Measurements from ENCODE around the gene SEMA3B. TPM values are rescaled to one million over a fixed set of nuclear protein-coding genes. Genes with fewer than 3 reads are reported as not detected.
A peak's percentile ranks its signal among the peaks of the same experiment; 100 is the strongest.
"Not testable (repeated sequence)": the region's sequence is repeated elsewhere in the genome, so short reads cannot be mapped to it uniquely, and the experiment has no call there.

The SEMA3B gene
- polyA plus RNA-seq, 3 donors from 2014 or later: not detected

- Mint-ChIP-seq H3K27me3 (ENCODE audit: low read depth in 3 of 3) (peaks cover 2 to 6% (median 5%) of the 10 kb centered on the region in 3 donors), H3K27ac (no peak overlapping the region), H3K4me1 (peaks cover 0 to 1% of the 10 kb centered on the region in 2 donors), H3K4me3 (no peak overlapping the region), H3K9me3 (no peaks in the 10 kb centered on the region), H3K36me3 (no peaks in the 10 kb centered on the region)
- no peak for DNase-seq
Observed at GRCh38 chr3:50264964-50265485, 3.9 kb upstream of the SEMA3B start.

GRCh38 chr3:50265571-50265970 lies 3.4 kb upstream of the SEMA3B start:
- Mint-ChIP-seq H3K27ac (peak overlapping the region in 1 of 6 donors; percentile 33), H3K9me3 (no peaks in the 10 kb centered on the region), H3K4me3 (no peak overlapping the region), H3K4me1 (peaks cover 0 to 1% of the 10 kb centered on the region in 2 donors), H3K27me3 (ENCODE audit: low read depth in 3 of 3) (peaks cover 2 to 6% (median 5%) of the 10 kb centered on the region in 3 donors), H3K36me3 (no peaks in the 10 kb centered on the region)
- DNase-seq: no peak

GRCh38 chr3:50266017-50266416 lies 2.9 kb upstream of the SEMA3B start:
- peaks cover 2 to 6% (median 5%) of the 10 kb centered on the region in 3 donors for H3K27me3 Mint-ChIP-seq (ENCODE audit: low read depth in 3 of 3)
- DNase-seq: no peak
- no peaks in the 10 kb centered on the region for H3K9me3 Mint-ChIP-seq
- H3K27ac Mint-ChIP-seq: peak overlapping the region in 1 of 6 donors; percentile 33
- no peaks in the 10 kb centered on the region for H3K36me3 Mint-ChIP-seq
- peaks cover 0 to 1% of the 10 kb centered on the region in 2 donors for H3K4me1 Mint-ChIP-seq
- H3K4me3 Mint-ChIP-seq: no peak overlapping the region

GRCh38 chr3:50266836-50267235 lies 2.1 kb upstream of the SEMA3B start:
- no peak overlapping the region for H3K4me3 Mint-ChIP-seq
- H3K4me1 Mint-ChIP-seq: peaks cover 0 to 4% of the 10 kb centered on the region in 2 donors
- H3K9me3 Mint-ChIP-seq: no peaks in the 10 kb centered on the region
- H3K27ac Mint-ChIP-seq: no peak overlapping the region
- no peaks in the 10 kb centered on the region for H3K36me3 Mint-ChIP-seq
- no peak for DNase-seq
- peaks cover 0 to 6% (median 5%) of the 10 kb centered on the region in 3 donors for H3K27me3 Mint-ChIP-seq (ENCODE audit: low read depth in 3 of 3)

GRCh38 chr3:50267280-50267913 lies 1.6 kb upstream of the SEMA3B start:
- Mint-ChIP-seq H3K9me3 (no peaks in the 10 kb centered on the region), H3K36me3 (no peaks in the 10 kb centered on the region), H3K4me1 (peaks cover 0 to 4% of the 10 kb centered on the region in 2 donors), H3K27ac (no peak overlapping the region), H3K27me3 (ENCODE audit: low read depth in 3 of 3) (peaks cover 0 to 6% (median 5%) of the 10 kb centered on the region in 3 donors), H3K4me3 (no peak overlapping the region)
- DNase-seq: no peak

GRCh38 chr3:50268276-50268675 lies 671 bp upstream of the SEMA3B start:
- no peaks in the 10 kb centered on the region for H3K9me3 Mint-ChIP-seq
- no peak overlapping the region for H3K4me3 Mint-ChIP-seq
- no peak for DNase-seq
- peaks cover 6 to 9% of the 10 kb centered on the region in 2 donors for H3K4me1 Mint-ChIP-seq
- H3K36me3 Mint-ChIP-seq: no peaks in the 10 kb centered on the region
- no peak overlapping the region for H3K27ac Mint-ChIP-seq
- H3K27me3 Mint-ChIP-seq (ENCODE audit: low read depth in 3 of 3): peaks cover 4 to 11% (median 6%) of the 10 kb centered on the region in 3 donors

GRCh38 chr3:50269460-50269859 lies 513 bp downstream of the SEMA3B start:
- DNase-seq: no peak
- H3K27ac Mint-ChIP-seq: no peak overlapping the region
- H3K4me3 Mint-ChIP-seq: no peak overlapping the region
- peaks cover 10 to 14% (median 10%) of the 10 kb centered on the region in 3 donors for H3K27me3 Mint-ChIP-seq (ENCODE audit: low read depth in 3 of 3)
- H3K36me3 Mint-ChIP-seq: no peaks in the 10 kb centered on the region
- no peaks in the 10 kb centered on the region for H3K9me3 Mint-ChIP-seq
- peaks cover 12 to 14% of the 10 kb centered on the region in 2 donors for H3K4me1 Mint-ChIP-seq

- Mint-ChIP-seq H3K4me1 (peaks cover 14 to 16% of the 10 kb centered on the region in 2 donors), H3K4me3 (no peak overlapping the region), H3K9me3 (no peaks in the 10 kb centered on the region), H3K36me3 (no peaks in the 10 kb centered on the region), H3K27me3 (ENCODE audit: low read depth in 3 of 3) (peaks cover 13 to 14% (median 14%) of the 10 kb centered on the region in 3 donors), H3K27ac (no peak overlapping the region)
- no peak for DNase-seq
Observed at GRCh38 chr3:50269977-50270413, 1.0 kb downstream of the SEMA3B start.

- no peak for DNase-seq
- H3K27ac Mint-ChIP-seq: no peak overlapping the region
- H3K4me1 Mint-ChIP-seq: peaks cover 19% of the 10 kb centered on the region in 2 donors
- H3K9me3 Mint-ChIP-seq: no peaks in the 10 kb centered on the region
- peaks cover 17 to 19% (median 19%) of the 10 kb centered on the region in 3 donors for H3K27me3 Mint-ChIP-seq (ENCODE audit: low read depth in 3 of 3)
- H3K36me3 Mint-ChIP-seq: no peaks in the 10 kb centered on the region
- H3K4me3 Mint-ChIP-seq: no peak overlapping the region
Observed at GRCh38 chr3:50270422-50271224, 1.7 kb downstream of the SEMA3B start.

GRCh38 chr3:50271314-50271936 lies 2.5 kb downstream of the SEMA3B start:
- H3K27ac Mint-ChIP-seq: peak overlapping the region in 2 of 6 donors; percentile 1 to 64
- H3K4me3 Mint-ChIP-seq: peak overlapping the region in 1 of 5 donors; percentile 6
- no peaks in the 10 kb centered on the region for H3K36me3 Mint-ChIP-seq
- H3K9me3 Mint-ChIP-seq: no peaks in the 10 kb centered on the region
- peaks cover 19 to 22% (median 21%) of the 10 kb centered on the region in 3 donors for H3K27me3 Mint-ChIP-seq (ENCODE audit: low read depth in 3 of 3)
- no peak for DNase-seq
- H3K4me1 Mint-ChIP-seq: peaks cover 21% of the 10 kb centered on the region in 2 donors

- peaks cover 21 to 25% (median 21%) of the 10 kb centered on the region in 3 donors for H3K27me3 Mint-ChIP-seq (ENCODE audit: low read depth in 3 of 3)
- not testable (repeated sequence) for H3K27ac Mint-ChIP-seq, H3K4me3 Mint-ChIP-seq, DNase-seq, H3K36me3 Mint-ChIP-seq, H3K9me3 Mint-ChIP-seq
- H3K4me1 Mint-ChIP-seq: peaks cover 21% of the 10 kb centered on the region in 2 donors
Observed at GRCh38 chr3:50272538-50272910, 3.6 kb downstream of the SEMA3B start.

GRCh38 chr3:50272911-50273688 lies 4.2 kb downstream of the SEMA3B start:
- H3K27me3 Mint-ChIP-seq (ENCODE audit: low read depth in 3 of 3): peaks cover 18 to 25% (median 24%) of the 10 kb centered on the region in 3 donors
- no peaks in the 10 kb centered on the region for H3K36me3 Mint-ChIP-seq
- peaks cover 21% of the 10 kb centered on the region in 2 donors for H3K4me1 Mint-ChIP-seq
- peak overlapping the region in 5 of 6 donors; percentile 3 to 70 (median 53) for H3K27ac Mint-ChIP-seq
- H3K4me3 Mint-ChIP-seq: peak overlapping the region; percentile 26 to 83 (median 66)
- peak; percentile 80 to 83 (median 81) for DNase-seq
- no peaks in the 10 kb centered on the region for H3K9me3 Mint-ChIP-seq

- Mint-ChIP-seq H3K4me3 (peak overlapping the region in 1 of 5 donors; percentile 57), H3K27ac (no peak overlapping the region)
Observed at GRCh38 chr3:50273689-50274065, 4.7 kb downstream of the SEMA3B start.

More at GRCh38 chr3:50273689-50274065, 4.7 kb downstream of the SEMA3B start:
- Mint-ChIP-seq H3K9me3 (no peaks in the 10 kb centered on the region), H3K27me3 (ENCODE audit: low read depth in 3 of 3) (peaks cover 16 to 25% (median 25%) of the 10 kb centered on the region in 3 donors), H3K4me1 (peaks cover 21% of the 10 kb centered on the region in 2 donors), H3K36me3 (no peaks in the 10 kb centered on the region)
- no peak for DNase-seq
